ENCODE data around the gene GNAO1.
A peak's percentile ranks its signal among the peaks of the same experiment; 100 is the strongest.

GNAO1 gene

DNA sequence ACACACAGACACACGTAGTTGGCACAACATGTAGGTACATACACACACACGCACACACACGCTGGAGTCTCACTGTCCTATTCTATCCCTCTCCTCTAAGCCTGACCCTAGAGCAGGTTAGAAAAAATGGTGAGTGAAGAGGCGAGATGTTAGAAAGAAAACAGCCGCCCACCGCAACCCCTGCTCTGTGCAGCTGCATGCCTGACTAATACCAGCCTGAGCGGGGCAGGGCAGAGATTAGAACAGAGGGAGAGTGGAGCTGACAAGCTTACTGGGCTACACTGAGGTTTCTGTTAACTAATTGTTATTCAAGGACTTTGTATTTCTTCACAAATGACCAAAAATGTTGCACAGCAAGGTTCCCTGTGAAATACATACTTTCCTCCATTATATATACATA is 174.3 kb downstream of the GNAO1 start:
- TF ChIP-seq CTCF (IDR thresholded peaks at IDR 0.05; ENCODE audit: control extremely low read depth, extremely low read depth, low read depth, missing control alignments), result no peak
- ChIA-PET CTCF (interaction anchor here (1.0 to 2.4 kb wide), 2 partner anchors 9 to 47 kb away, joined by 3 to 9 read pairs; no protein-coding TSS in a partner anchor), POLR2A (no interaction called here)

DNA sequence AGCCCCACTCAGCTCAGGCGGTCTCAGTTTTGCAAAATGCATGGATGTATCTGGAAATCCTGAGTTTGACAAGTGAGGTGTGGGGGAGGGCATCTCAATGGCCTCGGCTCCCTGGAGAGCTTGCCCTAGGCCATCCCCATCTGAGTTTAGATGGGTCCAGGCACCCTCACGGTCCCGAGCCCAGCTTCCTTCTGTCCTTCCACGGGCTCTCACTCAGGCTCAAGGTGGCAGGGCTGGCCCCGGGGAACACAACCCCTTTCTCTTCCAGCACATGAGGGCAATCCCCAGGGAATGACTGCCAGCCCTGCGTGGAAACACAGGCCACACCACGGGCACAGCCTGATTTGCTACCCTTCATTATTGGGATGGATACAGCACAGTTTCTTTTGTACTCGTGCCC is 175.7 kb downstream of the GNAO1 start:
- CTCF ChIA-PET, result interaction anchor here (1.1 to 1.3 kb wide), 2 partner anchors 11 to 13 kb away, joined by 3 to 5 read pairs; no protein-coding TSS in a partner anchor
- POLR2A ChIA-PET, result no interaction called here
- TF ChIP-seq CTCF (IDR thresholded peaks at IDR 0.05; ENCODE audit: control extremely low read depth, extremely low read depth, low read depth, missing control alignments), result no peak
- no peak for DNase-seq (ENCODE audit: extremely low spot score)

More for the DNA sequence above, 174.3 kb downstream of the GNAO1 start:
- DNase-seq (ENCODE audit: extremely low spot score), result peak; percentile 6

DNA sequence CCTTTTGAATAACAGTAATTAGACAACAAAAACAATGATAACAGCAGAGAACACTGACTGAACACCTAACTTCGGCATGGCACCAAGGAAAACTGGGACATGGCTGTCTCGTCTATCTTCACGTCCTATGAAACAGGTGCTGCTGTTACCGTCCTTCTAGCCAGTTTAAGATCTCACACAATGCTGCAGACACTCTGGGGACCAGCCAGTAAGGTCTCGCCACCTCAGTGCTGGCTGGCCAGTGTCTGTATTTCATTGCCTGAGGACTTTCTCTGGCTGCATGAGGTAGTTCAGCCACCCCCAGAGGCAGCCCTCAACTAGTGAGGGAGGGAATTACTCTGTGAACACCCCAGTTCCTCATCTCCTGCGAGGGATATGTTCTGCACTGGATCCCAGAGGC is 176.5 kb downstream of the GNAO1 start:
- DNase-seq (ENCODE audit: extremely low spot score), result peak; percentile 8
- ChIA-PET POLR2A (no interaction called here), CTCF (interaction anchor here (1.3 kb wide), 1 partner anchor 11 kb away, joined by 5 read pairs; no protein-coding TSS in a partner anchor)
- TF ChIP-seq CTCF (IDR thresholded peaks at IDR 0.05; ENCODE audit: control extremely low read depth, extremely low read depth, low read depth, missing control alignments), result no peak

GRCh38 chr16:56368545-56368944 is 177.3 kb downstream of the GNAO1 start:
- CTCF ChIA-PET, result interaction anchor here (0.9 to 1.3 kb wide), 3 partner anchors 11 to 33 kb away, joined by 3 to 4 read pairs (median 3); no protein-coding TSS in a partner anchor
- POLR2A ChIA-PET, result no interaction called here
- DNase-seq (ENCODE audit: extremely low spot score), result no peak
- no peak for TF ChIP-seq CTCF (IDR thresholded peaks at IDR 0.05; ENCODE audit: control extremely low read depth, extremely low read depth, low read depth, missing control alignments)

DNA sequence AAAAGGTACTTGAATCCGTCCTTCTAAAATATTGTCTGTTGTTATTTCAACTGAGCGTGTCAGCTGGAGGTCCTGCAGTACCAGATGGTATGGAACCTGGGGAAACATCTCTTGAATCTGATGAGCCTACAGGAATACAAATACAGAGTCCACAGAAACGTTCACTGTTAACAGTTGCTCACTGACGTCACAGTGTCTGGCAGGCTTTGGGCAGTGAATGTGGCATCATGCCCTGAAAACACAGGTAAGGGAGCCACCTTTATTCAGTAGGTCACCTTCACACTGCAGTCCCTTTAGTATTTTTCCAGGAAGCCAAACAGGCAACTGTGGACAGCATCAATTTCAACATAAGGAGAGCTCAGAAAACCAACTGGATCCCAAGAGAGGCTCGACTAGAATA is 177.9 kb downstream of the GNAO1 start:
- CTCF ChIA-PET, result interaction anchor here (1.2 to 1.3 kb wide), 2 partner anchors 12 to 22 kb away, joined by 3 to 4 read pairs; no protein-coding TSS in a partner anchor
- POLR2A ChIA-PET, result no interaction called here
- DNase-seq (ENCODE audit: extremely low spot score), result no peak
- TF ChIP-seq CTCF (IDR thresholded peaks at IDR 0.05; ENCODE audit: control extremely low read depth, extremely low read depth, low read depth, missing control alignments), result no peak

DNA sequence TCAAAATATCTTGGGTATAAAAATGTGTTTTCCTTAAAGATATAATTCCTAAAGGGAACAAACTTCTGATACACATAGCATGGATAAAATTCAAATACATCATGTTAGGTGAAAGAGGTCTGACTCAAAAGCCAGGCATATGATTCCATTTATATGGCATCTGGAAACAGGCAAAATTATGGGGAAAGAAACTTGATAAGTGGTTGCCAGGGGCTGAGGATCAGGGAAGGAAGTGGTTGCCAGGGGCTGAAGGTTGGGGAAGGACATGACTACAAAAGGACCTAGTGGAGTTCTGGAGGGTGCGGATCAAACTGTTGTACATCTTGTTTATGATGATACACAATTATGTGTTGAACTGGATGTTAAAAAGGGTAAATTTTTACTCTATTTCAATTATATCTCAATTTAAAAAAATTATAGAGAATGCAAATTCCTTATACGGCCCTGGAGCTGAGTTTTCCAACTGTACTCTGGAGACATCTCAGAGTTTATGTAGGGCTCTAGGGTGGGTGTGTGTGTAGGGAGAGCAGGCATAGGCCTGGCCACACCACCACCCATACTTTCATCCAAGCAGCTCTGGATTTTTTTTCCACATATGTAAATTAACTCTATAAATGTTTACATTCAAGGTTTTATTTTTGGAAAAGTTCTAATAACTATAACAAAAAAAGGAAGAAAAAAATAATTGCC is 179.0 kb downstream of the GNAO1 start:
- DNase-seq (ENCODE audit: extremely low spot score), result no peak
- POLR2A ChIA-PET, result no interaction called here
- TF ChIP-seq CTCF (IDR thresholded peaks at IDR 0.05; ENCODE audit: control extremely low read depth, extremely low read depth, low read depth, missing control alignments), result no peak
- CTCF ChIA-PET, result interaction anchor here (1.0 to 2.2 kb wide), 5 partner anchors 14 to 331 kb away, joined by 3 to 6 read pairs (median 3); no protein-coding TSS in a partner anchor
